ENCODE measurements around the gene PSMD1.

The PSMD1 gene

DNA sequence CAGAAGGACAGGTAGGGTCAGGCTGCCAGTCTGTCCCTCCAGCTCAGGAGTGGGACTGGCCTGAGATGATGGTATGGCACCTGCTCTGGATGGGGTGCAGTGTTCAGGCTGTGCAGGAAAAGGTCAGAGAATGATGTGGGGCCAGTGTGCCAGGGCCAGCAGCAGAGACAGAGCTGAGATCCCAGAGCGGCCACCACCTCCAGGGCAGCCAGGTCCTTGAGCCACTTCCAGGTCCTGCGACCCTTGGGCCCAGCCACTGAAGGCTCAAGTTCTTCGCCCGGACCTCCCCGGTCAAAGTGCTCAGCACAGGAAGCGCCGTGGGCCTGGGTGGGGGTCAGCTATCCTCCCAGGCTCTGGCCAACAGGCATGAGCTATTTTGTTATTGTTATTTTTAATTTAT is 129.7 kb downstream of the PSMD1 start:
- no peak for TF ChIP-seq ZBTB7A (IDR thresholded peaks at IDR 0.05; ENCODE audit: low read depth)
- TF ChIP-seq TCF12 (IDR thresholded peaks at IDR 0.05; ENCODE audit: low read depth): no peak
- no peak for TF ChIP-seq REST (IDR thresholded peaks at IDR 0.05; ENCODE audit: low read depth)
- TF ChIP-seq, protein P1, sequence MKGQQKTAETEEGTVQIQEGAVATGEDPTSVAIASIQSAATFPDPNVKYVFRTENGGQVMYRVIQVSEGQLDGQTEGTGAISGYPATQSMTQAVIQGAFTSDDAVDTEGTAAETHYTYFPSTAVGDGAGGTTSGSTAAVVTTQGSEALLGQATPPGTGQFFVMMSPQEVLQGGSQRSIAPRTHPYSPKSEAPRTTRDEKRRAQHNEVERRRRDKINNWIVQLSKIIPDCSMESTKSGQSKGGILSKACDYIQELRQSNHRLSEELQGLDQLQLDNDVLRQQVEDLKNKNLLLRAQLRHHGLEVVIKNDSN (IDR thresholded peaks at IDR 0.05): no peak
- TF ChIP-seq NFIC (IDR thresholded peaks at IDR 0.05): no peak
- TF ChIP-seq FOXM1 (IDR thresholded peaks at IDR 0.05; ENCODE audit: borderline replicate concordance, low read depth): no peak
- no peak for TF ChIP-seq TAF1 (IDR thresholded peaks at IDR 0.05; ENCODE audit: low read depth)
- TF ChIP-seq EGR1 (IDR thresholded peaks at IDR 0.05): no peak
- no peak for TF ChIP-seq EP300 (IDR thresholded peaks at IDR 0.05; ENCODE audit: borderline replicate concordance)
- TF ChIP-seq MAX (IDR thresholded peaks at IDR 0.05): no peak
- no peak for TF ChIP-seq RAD21 (IDR thresholded peaks at IDR 0.05; ENCODE audit: low read depth)
- no peak for TF ChIP-seq TEAD4 (IDR thresholded peaks at IDR 0.05)
- TF ChIP-seq CEBPB (IDR thresholded peaks at IDR 0.05): no peak
- no peak for TF ChIP-seq YY1 (IDR thresholded peaks at IDR 0.05; ENCODE audit: low read depth)
- TF ChIP-seq CREB1 (IDR thresholded peaks at IDR 0.05; ENCODE audit: low read depth): no peak

GRCh38 chr2:231187736-231188505 is 131.3 kb downstream of the PSMD1 start:
- no peak for TF ChIP-seq TEAD4 (IDR thresholded peaks at IDR 0.05)
- no peak for TF ChIP-seq TCF12 (IDR thresholded peaks at IDR 0.05; ENCODE audit: low read depth)
- TF ChIP-seq, protein P1 (IDR thresholded peaks at IDR 0.05): no peak
- no peak for TF ChIP-seq TAF1 (IDR thresholded peaks at IDR 0.05; ENCODE audit: low read depth)
- no peak for TF ChIP-seq FOXM1 (IDR thresholded peaks at IDR 0.05; ENCODE audit: borderline replicate concordance, low read depth)
- no peak for TF ChIP-seq NFIC (IDR thresholded peaks at IDR 0.05)
- no peak for TF ChIP-seq MAX (IDR thresholded peaks at IDR 0.05)
- no peak for TF ChIP-seq CREB1 (IDR thresholded peaks at IDR 0.05; ENCODE audit: low read depth)
- no peak for TF ChIP-seq RAD21 (IDR thresholded peaks at IDR 0.05; ENCODE audit: low read depth)
- TF ChIP-seq ZBTB7A (IDR thresholded peaks at IDR 0.05; ENCODE audit: low read depth): no peak
- TF ChIP-seq EP300 (IDR thresholded peaks at IDR 0.05; ENCODE audit: borderline replicate concordance): no peak
- TF ChIP-seq REST (IDR thresholded peaks at IDR 0.05; ENCODE audit: low read depth): no peak
- no peak for TF ChIP-seq YY1 (IDR thresholded peaks at IDR 0.05; ENCODE audit: low read depth)
- no peak for TF ChIP-seq EGR1 (IDR thresholded peaks at IDR 0.05)
- no peak for TF ChIP-seq CEBPB (IDR thresholded peaks at IDR 0.05)

GRCh38 chr2:231188506-231189170 is 132.0 kb downstream of the PSMD1 start:
- TF ChIP-seq NFIC (IDR thresholded peaks at IDR 0.05): no peak
- TF ChIP-seq EGR1 (IDR thresholded peaks at IDR 0.05): no peak
- TF ChIP-seq TCF12 (IDR thresholded peaks at IDR 0.05; ENCODE audit: low read depth): no peak
- no peak for TF ChIP-seq RAD21 (IDR thresholded peaks at IDR 0.05; ENCODE audit: low read depth)
- no peak for TF ChIP-seq FOXM1 (IDR thresholded peaks at IDR 0.05; ENCODE audit: borderline replicate concordance, low read depth)
- TF ChIP-seq, protein P1 (IDR thresholded peaks at IDR 0.05): no peak
- no peak for TF ChIP-seq ZBTB7A (IDR thresholded peaks at IDR 0.05; ENCODE audit: low read depth)
- TF ChIP-seq MAX (IDR thresholded peaks at IDR 0.05): no peak
- TF ChIP-seq CREB1 (IDR thresholded peaks at IDR 0.05; ENCODE audit: low read depth): no peak
- no peak for TF ChIP-seq EP300 (IDR thresholded peaks at IDR 0.05; ENCODE audit: borderline replicate concordance)
- no peak for TF ChIP-seq CEBPB (IDR thresholded peaks at IDR 0.05)
- TF ChIP-seq TEAD4 (IDR thresholded peaks at IDR 0.05): no peak
- no peak for TF ChIP-seq REST (IDR thresholded peaks at IDR 0.05; ENCODE audit: low read depth)
- no peak for TF ChIP-seq TAF1 (IDR thresholded peaks at IDR 0.05; ENCODE audit: low read depth)
- TF ChIP-seq YY1 (IDR thresholded peaks at IDR 0.05; ENCODE audit: low read depth): no peak
